T1000 (cell line): ENCODE measurements around the gene TBC1D12.

Source experiments
- DNase-seq: peaks from one replicate; lab custom pipeline; 2025; ENCODE audit warnings: mixed read lengths; lab: John Stamatoyannopoulos, UW

Gene TBC1D12

DNA sequence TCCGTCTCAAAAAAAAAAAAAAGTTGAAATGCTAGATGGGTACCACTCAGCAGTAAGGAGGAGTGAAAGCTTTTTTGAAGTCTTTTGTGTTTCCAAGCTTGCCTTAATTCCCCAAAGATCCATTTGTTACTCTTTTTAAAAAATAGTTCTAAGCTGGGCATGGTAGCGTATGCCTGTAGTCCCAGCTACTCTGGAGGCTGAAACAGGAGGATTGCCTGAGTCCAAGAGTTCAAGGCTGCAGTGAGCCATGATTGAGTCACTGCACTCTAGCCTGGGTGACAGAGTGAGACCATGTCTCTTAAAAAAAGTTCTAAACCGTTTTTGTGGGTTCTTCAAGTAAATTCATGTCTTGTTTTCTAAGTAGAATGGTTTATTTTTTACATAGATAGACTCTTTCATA lies 5.3 kb downstream of the TBC1D12 start:
- no peak for DNase-seq

DNA sequence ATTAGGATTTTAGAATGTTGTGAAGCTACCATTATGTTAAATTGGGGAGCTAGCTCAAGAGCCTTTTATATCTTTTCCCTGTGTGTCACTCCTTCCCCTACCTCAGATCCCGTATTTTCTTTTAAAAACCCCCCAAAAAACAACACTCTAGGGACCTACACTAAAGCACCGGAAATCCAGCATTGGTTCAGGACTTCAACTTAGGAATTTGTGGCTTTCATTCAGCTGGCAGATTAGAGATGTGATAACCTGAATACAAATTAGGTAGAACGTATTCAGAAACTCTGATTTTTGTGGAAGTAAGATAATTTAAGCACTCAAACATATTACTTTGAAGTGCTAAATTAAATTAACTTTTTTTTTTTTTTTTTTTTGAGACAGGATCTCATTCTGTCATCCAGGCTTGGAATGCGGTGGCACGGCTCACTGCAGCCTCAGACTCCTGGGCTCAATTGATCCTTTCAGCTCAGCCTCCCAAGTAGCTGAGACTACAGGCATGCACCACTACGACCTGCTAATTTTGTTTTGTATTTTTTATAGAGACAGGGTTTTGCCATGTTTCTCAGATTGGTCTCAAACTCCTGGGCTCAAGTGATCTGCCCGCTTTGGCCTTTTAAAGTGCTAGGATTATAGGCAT lies 6.8 kb downstream of the TBC1D12 start:
- no peak for DNase-seq

DNA sequence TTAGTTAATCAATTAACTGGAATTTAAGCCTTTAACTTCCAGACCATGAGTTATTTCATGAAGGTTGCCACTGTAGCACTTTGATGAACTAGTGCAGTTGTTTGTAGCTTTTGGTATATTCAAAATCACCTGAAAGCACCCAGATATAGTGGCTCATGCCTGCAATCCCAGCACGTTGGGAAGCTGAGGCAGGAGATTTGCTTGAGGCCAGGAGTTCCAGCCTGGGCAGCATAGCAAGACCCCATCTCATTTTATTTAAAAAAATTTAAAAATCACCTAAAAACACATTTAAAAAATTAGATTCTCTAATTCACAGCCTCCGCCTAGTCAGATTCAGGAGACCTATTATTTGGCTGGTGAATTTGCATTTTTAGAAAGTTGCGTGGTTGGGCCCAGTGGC lies 9.0 kb downstream of the TBC1D12 start:
- no peak for DNase-seq

DNA sequence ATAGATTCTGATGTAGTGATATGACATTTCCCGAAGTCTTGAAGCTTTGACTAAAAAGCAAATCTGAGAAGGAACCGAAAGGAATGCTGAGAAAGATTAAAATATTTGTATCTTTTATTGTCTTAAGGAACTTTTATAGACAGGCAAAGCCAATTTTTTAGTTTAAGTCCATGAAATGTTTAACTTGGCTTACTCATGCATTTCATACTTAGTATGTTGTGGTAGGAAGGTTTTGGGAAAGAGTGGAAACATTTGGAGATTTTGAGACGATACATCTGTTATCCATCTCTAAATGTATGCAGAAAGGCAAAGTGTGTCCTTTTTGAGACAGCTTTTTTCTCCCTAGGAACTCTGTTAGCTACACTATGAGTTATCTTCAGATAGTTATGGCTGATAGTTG lies 10.1 kb downstream of the TBC1D12 start:
- DNase-seq = no peak

DNA sequence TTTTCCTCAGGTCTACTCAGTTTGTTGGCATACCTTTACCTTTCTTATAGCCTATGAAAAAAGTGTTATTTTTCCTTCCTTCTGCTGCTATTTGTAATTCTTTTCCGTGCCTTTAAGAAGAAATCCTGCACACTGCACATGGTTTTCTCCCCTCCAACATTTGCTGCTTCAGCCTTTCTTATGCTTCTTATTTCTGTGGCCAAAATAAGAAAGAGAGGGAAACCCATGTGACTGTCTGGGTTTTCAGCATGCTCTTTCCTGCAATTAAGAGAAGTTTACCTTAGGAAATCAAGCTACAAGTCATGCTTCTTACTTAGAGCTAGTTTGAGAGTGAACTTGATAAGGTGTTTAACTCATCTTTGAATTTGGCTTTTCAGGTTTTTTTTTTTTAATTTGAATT lies 11.0 kb downstream of the TBC1D12 start:
- DNase-seq = no peak

DNA sequence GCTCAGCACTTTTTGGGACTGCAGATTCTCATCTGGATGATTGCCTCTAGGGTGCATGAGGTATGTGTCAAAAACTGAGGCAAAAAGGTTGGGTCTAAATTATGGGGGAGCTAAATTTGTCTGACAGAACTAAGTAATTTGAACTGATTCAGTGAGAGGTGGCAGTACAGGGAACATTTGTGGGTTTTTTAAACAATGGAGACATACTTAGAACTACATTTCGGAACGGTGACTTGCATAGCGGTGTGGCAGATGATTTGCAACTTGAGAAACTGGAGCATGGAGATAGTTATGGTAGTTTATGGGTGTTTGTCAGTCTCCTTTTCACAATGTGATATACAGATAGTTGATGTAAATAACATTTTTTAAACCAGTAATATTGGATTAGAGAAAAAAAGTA lies 14.6 kb downstream of the TBC1D12 start:
- no peak for DNase-seq

DNA sequence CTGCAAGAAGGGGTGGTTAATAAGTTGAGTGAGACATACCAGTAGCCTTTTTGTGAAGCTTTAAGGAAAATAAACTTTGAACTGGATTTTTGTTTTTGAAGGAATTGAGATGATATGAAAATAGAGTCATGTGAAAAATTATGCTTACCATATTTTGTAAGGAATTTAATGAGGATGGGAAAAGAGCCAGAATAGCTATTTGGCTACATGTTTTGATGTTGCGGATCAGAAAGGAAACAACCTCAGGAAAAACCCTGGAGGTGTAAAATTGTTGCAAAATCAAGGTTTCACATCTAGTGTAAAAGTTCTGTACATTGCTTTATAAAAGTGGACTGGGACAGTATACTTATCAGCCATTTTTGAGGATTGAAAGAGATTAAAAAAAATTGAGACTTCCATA lies 15.0 kb downstream of the TBC1D12 start:
- DNase-seq = no peak

DNA sequence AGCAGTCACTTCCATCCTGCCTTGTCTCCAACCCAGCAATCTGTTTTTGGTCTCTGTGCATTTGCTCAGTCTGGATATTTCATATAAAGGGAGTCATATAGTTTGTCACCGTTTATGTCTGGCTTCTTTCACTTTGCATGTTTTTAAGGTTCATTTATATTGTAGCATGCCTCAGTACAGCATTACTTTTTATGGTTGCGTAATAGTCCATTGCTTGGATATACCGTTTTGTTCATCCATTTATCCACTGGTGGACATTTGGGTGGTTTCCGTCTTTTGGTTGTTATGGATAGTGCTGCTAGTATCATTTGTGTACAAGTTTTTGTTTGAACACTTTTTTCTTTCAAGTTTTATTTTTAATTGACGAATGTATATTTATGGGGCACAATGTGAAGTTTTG lies 18.2 kb downstream of the TBC1D12 start:
- no peak for DNase-seq

DNA sequence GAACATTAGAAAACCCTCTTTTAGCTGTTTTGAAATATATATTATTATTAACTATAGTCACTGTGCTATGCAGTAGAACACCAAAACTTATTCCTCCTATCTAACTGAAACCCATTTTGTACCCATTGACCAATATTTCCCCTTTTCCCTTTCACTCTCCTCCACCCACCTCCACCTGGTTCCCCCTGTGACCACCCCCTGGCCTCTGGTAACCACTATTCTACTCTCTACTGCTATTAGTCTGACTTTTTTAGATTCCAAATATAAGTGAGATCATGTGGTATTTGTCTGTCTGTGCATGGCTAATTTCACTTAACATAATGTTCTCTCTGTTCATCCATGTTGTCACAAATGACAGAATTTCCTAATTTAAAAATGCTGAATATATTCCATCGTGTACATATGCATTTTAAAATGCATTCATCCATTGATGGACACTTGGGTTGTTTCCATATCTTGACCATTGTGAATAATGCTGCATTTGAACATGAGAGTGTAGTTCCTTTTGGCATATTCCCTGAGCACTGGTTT lies 18.7 kb downstream of the TBC1D12 start:
- DNase-seq = no peak

DNA sequence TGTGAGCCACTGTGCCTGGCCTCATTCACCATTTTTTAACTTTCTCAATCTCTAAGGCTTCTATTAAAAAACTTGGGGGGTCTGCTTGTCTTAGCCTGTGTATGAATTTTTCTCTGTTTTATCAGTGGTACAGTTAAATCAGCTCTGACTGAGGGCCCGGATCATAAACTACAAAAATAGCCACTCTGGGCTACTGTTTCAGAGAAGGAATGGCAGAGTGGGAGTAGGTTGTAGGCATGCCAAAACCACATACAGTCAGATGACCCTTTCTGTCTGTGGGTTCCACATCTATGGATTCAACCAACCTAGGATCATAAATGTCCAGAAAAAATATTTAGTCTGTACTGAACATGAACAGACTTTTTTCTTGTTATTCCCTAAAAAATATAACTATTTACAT lies 21.3 kb downstream of the TBC1D12 start:
- no peak for DNase-seq

DNA sequence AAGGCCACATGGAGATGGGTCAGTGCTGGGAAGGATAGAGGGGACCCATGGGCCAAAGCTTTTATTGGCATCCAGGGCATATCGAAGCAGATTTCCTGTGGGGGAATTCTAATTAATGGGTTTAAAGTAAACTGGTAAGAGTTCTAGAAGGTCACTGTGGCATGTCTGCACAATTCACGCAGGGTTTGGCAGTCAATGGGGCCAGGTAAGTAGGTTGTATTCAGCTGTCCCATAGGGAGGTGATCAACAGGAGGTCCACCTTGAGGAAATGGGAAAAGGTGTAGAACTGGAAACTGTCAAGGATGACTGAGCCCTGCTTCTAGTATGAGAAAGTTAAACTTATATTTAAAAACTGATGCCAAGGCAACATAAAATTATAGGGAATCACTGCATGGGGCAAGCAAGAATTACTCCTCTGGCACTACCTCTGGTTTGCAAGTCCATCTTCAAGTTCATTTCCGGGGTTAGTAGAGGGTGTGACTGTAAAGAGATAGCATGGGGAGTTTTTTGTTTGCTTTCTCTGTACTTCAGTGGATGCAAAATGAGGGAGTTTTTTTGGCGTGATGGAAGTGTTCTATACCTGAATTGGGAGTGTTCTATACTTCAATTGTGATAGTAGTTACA lies 22.5 kb downstream of the TBC1D12 start:
- no peak for DNase-seq

DNA sequence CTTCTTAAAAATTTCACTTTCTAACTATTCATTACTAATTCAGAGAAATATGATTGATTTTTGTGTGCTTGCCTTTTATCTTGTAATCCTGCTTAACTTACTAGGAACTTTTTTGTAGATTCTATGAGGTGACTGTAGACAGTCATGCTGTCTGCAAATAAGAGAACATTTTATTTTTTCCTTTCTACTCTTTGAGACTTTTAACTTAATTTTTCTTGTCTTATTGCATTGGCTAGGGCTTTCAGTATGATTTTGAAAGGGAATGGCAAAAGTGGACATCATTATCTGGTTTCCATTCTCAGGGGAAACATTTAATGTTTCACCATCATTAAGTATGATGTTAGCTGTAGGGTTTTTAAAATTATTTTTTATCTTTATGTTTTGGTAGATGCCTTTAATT lies 23.6 kb downstream of the TBC1D12 start:
- no peak for DNase-seq

DNA sequence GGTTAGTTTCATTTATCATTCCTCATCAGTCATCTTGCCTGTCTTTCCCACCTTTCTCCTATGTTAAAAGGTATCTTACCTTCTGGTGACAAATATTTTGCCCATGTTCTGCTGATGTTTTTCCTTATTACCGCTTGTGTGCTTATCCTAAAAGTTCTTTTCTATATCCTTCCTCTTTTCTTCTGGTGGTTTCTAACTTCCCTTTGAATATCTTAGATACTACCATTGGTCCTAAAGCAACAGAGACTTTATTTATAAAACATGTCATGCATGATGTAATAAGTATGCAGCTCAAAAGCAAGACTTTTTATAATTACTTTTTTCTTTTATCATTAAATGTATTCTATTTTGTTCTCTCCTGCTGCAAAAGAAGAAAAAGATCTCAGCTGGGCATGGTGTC lies 24.8 kb downstream of the TBC1D12 start:
- no peak for DNase-seq

DNA sequence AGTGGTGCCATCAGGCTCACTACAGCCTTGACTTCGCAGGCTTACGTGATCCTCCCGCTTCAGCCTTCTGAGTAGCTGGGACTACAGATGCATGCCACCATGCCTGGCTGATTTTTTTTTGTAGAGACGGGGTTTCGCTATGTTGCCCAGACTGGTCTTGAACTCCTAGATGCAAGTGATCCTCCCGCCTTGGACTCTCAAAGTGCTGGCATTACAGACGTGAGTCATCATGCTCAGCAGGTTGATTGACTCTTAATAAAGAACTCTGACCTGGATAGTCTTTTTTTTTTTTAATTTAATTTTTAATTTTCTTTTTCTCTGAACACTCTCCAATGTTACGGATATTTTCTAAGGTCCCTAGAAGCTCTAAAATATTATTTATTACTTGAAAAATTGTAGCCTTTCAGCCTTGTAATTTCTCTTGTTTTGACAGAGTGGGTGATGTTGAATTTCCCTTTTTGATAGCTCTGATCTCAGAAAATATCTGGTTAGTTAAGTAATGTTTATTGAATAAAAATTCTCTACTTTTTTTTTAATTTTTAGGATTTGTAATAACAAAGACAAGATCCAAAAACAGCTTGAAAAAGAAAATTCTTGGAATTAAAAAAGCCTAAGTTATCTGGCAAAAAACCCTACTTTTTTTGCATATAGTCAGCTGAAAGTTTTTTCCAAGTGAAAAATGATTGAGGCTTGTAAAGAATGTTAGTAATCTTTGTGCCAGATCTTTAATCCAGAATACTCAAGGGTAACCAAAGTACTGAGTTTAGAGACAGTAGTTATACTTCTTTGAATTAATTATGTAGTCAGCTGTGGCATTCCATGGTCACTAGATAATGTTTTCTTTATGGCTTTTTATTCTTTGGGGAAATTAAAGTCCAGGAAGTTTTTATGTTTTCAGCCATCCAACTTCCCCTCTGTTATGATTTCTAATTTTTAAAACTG lies 26.7 kb downstream of the TBC1D12 start:
- no peak for DNase-seq

DNA sequence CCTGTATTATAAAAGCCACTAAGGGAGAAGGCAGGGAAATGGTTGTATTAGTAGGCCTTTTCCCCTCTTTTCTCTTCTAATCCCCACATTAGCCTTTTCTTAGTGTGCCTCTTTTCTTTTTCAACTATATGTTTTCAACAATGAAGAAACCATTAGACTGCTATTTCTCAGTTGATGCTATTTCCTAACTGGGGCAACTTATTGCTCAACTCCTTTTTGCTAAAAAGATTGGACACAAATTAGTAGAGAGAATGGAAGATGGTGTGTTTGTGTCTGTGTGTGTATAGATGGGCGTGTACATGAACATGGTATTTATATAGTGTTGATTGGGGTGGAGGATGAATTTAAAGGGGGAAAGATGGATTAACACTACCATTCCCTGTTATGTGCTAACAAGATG lies 28.4 kb downstream of the TBC1D12 start:
- no peak for DNase-seq

DNA sequence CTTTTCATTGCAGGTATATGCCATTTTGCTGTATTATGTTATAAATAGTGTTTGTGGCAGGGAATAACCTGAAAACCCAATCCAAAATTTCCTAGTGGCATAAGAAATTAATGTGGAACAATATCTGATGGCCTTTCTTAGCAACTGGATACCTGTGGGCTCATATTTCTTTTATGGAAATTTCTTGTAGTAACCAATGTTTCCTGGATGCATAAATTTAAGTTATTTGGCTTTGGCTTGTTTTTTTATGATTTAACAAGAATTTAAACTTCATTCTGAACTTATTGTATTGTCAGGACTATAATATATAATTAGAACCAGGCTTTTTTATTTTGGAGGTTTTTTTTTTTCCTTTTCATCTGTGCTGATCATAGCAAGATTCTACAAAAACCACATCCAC lies 30.1 kb downstream of the TBC1D12 start:
- DNase-seq = no peak

DNA sequence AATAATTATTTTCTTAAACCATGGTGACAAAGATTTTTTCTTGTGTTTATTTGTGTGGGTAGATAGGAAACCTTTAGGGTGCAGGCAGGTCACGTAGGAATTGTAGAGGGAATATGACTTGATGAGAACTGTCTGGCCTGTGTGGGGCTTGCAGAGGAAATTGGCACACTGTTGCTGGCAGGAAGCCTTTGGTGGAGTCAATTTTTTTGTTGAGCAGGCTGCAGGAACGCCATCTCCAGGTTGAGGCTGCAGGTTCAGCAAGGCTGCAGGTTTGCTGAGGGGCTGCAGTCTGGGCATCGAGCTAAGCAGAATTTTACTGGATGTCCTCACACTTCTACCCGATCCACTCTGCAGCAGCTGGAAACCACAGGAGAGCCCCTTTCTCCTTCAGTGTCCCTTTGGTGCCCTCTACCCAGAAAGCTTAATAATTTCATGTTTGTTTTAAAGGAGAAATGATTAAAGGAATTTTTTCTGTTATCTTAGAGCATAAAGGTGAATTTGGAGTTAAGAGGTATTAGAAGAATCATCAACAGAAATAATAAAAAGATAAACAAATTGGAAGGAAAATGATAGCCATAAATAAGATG lies 37.0 kb downstream of the TBC1D12 start:
- no peak for DNase-seq

DNA sequence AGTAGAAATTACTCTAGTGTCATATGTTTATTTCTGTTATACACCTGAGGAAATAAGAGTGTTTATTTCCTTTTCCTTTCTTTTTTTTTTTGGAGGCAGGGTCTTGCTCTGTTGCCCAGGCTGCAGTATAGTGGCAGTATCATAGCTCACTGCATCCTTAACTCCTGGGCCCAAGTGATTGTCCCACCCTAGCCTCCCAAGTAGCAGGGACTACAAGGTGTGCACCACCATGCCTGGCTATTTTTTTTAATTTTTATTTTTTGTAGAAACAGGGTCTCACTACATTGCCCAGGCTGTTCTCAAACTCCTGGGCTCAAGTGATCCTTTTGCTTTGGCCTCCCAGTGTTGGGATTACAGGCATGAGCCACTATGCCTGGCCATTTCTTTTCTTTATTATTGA lies 37.8 kb downstream of the TBC1D12 start:
- DNase-seq = no peak

DNA sequence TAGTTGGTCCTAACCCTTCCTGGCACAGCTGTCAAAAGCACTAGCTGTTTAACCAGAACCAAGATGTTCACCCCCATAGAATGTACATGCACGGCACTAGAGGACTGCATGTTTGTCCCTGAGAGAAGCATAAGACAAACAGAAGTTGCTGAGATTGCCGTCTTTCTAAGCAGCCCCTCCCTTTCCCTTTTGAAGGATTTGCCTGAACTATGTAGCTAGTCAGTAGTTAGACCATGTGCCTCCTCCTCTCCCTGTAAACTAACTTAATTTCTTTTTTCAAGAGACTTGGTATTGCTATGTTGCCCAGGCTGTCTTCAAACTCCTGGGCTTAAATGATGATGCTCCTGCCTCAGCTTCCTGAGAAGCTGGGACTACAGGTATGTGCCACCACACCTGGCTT lies 40.7 kb downstream of the TBC1D12 start:
- DNase-seq = no peak

DNA sequence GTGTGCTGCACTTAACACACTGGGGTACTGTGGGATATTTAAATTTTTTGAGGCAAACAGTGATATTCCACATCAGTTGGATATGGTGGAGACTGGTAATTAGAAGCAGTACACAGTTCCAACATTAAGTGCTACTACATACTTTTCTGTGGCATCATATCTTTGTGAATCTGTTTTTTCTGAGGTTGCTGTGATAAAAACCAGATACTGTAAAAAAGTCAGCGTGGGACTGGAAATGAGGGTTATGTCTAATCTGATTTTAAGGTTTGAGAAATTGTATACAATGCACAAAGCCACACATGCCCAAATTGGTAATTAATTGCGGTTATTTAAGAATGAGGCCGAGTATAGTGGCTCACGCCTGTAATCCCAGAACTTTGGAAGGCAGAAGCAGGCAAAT lies 41.2 kb downstream of the TBC1D12 start:
- no peak for DNase-seq

DNA sequence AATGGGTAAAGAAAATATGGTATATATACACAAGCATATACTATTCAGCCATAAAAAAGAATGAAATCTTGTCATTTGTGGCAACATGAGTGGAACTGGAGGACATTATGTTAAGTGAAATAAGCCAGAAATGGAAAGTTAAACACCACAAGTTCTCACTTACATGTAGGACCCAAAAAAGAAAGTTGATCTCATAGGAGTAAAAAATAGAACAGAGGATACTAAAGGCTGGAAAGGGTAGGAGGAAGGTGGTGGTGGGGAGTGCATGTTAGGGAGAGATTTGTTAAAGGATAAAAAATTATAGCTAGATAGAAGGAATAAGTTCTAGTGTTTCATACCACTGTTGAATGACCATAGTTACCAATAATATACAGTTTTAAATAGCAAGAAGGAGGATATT lies 48.4 kb downstream of the TBC1D12 start:
- DNase-seq = no peak

DNA sequence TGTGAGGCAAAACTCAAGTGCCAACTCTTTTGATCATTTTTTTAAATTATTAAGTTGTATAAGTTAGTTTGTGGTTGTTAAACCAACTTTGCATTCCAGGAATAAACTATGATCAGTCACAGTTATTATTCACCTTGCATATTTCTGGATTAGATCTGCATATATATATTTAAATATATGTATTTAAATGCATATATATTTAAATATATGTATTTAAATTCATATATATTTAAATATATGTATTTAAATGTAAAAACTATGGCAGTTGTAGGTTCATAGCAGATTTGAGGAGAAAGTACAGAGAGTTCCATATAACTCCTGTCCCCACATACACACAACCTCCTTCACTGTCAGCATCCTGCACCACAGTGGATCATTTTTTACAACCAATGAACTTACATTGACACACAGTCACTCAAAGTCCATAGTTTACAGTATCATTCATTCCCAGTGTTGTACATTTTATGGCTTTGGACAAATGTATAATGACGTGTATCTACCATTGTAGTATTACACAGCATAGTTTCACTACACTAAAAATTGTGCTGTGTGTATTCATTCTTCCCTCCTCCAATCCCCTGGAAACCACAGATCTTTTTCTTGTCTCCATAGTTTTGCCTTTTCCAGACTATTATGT lies 49.7 kb downstream of the TBC1D12 start:
- DNase-seq = no peak
